ENCODE measurements around the gene ADAMTS2.

ADAMTS2 gene

DNA sequence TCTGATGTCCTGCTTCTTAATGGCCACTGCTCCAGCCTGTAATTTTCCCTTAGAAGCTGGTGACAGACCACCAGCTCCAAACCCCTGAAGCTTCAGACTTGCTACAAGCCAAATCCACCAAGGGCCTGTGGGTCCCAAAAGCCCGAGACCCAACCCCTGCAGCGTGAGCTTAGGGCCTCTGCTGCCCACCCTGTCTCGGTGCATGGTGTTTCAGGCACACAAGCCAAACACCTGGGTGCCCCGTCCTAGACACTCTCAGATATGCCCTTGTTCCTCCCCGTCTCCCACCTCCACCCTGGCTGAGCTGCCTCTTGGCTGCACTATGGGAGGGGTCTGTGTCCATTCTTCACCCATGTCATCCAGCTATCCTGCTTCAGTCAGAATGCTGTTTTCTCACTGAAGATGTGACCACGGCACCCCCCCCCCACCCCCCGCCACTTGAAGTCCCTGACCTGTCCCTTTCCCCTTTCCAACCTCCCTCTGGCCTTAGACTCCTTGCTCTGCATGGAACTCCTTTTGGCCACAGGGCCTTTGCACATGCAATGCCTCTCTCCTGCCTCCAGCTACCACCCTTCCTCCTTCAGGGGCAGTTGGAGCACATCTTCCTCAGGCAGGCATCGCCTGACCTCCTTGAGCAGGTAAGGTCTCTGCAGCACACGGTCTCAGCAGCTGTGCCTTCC lies 229.3 kb downstream of the ADAMTS2 start:
- no peak for DNase-seq
- H3K4me1 ChIP-seq (ENCODE audit: control insufficient read depth, low read depth, low read length), result no peaks in the 10 kb centered on the region
- no peak overlapping the region for H4K5ac ChIP-seq (ENCODE audit: low read length)
- no peaks in the 10 kb centered on the region for H3K27me3 ChIP-seq (ENCODE audit: insufficient read depth, low read length, poor library complexity)
- H3K4ac ChIP-seq (ENCODE audit: low read depth, low read length), result no peak overlapping the region
- no peaks in the 10 kb centered on the region for H3K36me3 ChIP-seq (ENCODE audit: control insufficient read depth, insufficient read depth, low read length)
- no peaks in the 10 kb centered on the region for H3K79me2 ChIP-seq (ENCODE audit: control insufficient read depth, insufficient read depth, low read length)
- no peak overlapping the region for H2BK15ac ChIP-seq (replicated peaks; ENCODE audit: low read depth)
- H3K18ac ChIP-seq (ENCODE audit: low read length), result no peak overlapping the region
- no peaks in the 10 kb centered on the region for H3K79me1 ChIP-seq (ENCODE audit: low read length)
- H3K27ac ChIP-seq (ENCODE audit: low read depth, low read length), result no peak overlapping the region
- H3K9ac ChIP-seq (ENCODE audit: low read length), result no peak overlapping the region
- H4K8ac ChIP-seq (ENCODE audit: low read depth, low read length), result no peak overlapping the region
- H3K4me3 ChIP-seq (ENCODE audit: low read length), result no peak overlapping the region
- WGBS (ENCODE audit: extremely low coverage, insufficient coverage, low lambda C conversion rate), result no CpG with 5 or more reads among the region's 9 CpGs
- no peak overlapping the region for H2BK120ac ChIP-seq (ENCODE audit: low read depth, low read length)
- H2AK5ac ChIP-seq (ENCODE audit: low read length), result no peak overlapping the region
- no peak overlapping the region for H3K23ac ChIP-seq (ENCODE audit: low read length)
- no peak overlapping the region for H3K56ac ChIP-seq (ENCODE audit: low read length)
- no peak overlapping the region for H2BK5ac ChIP-seq (ENCODE audit: low read length)
- H3K4me2 ChIP-seq (ENCODE audit: low read length), result no peak overlapping the region

DNA sequence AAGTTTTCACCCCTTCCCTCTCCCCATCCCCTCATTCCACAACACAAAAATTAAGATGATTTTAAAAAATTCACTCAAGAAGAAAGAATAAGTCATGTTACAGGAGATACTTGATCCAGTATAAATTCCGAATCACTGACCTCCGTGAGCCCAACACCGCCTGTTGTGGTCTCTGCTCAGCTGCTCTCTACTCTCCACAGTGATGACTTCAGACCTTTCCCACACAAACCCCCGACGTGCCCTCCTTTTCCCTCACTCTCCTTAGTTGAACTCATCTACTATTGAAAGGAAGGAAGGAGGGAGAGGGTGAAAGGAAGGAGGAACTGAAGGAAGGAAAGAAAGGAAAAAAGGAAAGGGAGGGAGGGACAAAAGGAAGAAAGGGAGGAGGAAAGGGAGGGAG lies 230.0 kb downstream of the ADAMTS2 start:
- Histone ChIP-seq H2BK5ac (ENCODE audit: low read length) (no peak overlapping the region), H3K79me1 (ENCODE audit: low read length) (no peaks in the 10 kb centered on the region), H2AK5ac (ENCODE audit: low read length) (no peak overlapping the region), H4K8ac (ENCODE audit: low read depth, low read length) (no peak overlapping the region), H2BK15ac (replicated peaks; ENCODE audit: low read depth) (no peak overlapping the region), H3K9ac (ENCODE audit: low read length) (no peak overlapping the region), H2BK120ac (ENCODE audit: low read depth, low read length) (no peak overlapping the region), H3K36me3 (ENCODE audit: control insufficient read depth, insufficient read depth, low read length) (no peaks in the 10 kb centered on the region), H3K79me2 (ENCODE audit: control insufficient read depth, insufficient read depth, low read length) (no peaks in the 10 kb centered on the region), H3K4ac (ENCODE audit: low read depth, low read length) (no peak overlapping the region), H3K27ac (ENCODE audit: low read depth, low read length) (no peak overlapping the region), H3K56ac (ENCODE audit: low read length) (no peak overlapping the region), H3K27me3 (ENCODE audit: insufficient read depth, low read length, poor library complexity) (no peaks in the 10 kb centered on the region), H3K4me1 (ENCODE audit: control insufficient read depth, low read depth, low read length) (no peaks in the 10 kb centered on the region), H4K5ac (ENCODE audit: low read length) (no peak overlapping the region), H3K4me3 (ENCODE audit: low read length) (no peak overlapping the region), H3K23ac (ENCODE audit: low read length) (no peak overlapping the region), H3K18ac (ENCODE audit: low read length) (no peak overlapping the region), H3K4me2 (ENCODE audit: low read length) (no peak overlapping the region)
- no peak for DNase-seq
- no CpG with 5 or more reads among the region's 5 CpGs for WGBS (ENCODE audit: extremely low coverage, insufficient coverage, low lambda C conversion rate)

DNA sequence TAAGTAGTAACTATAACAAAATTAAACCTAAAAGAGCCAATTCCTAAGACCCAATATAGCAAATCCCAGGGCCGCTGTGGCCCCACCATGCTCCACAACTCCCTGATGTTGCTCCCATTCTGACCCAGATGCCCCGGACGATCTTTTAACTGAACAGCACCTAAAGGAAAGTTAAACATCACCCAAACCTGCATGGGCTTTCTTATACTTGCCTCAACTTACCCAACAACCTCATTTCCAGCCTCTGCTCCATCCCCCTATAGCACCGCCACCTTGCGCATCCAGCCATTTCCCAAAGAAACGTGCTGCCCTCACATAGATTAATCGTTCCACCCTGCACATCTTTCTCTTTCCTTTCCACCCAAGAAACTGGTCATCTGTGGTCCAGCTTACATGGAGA lies 230.5 kb downstream of the ADAMTS2 start:
- no CpG with 5 or more reads among the region's 7 CpGs for WGBS (ENCODE audit: extremely low coverage, insufficient coverage, low lambda C conversion rate)
- H2BK15ac ChIP-seq (replicated peaks; ENCODE audit: low read depth), result no peak overlapping the region

DNA sequence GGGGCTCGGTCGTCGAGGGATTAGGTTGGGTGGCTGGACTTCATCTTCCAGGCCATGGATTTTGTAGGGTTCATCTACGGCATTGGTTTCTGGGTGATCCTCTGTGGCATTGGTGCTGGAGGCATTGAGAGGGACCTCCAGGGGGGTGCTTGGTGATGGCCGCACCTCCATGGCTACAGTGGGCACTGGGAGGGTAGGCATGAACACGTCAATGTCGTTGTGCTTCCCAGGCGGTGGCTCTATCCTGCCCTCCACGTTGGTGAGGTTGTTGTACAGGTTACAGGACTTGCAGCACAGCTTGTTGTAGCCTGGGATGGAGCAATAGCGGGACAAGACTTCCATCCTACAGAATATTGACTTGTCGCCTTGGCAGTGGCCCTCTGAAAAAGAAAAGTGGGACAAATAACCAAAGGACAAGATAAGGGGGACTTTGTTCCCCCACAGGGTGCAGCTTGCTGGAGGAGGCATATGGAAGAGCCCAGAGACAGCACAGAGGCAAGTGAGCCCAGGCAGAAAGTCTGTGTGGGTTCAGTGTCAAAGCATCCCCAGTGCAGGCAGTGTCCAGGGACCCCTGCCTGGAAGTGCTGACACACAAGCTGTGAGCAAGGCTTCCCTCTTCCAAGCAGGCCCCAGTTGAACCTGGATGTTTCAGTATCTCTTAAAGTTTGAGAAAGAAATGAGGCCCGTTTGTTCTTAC lies 231.2 kb downstream of the ADAMTS2 start:
- no CpG with 5 or more reads among the region's 12 CpGs for WGBS (ENCODE audit: extremely low coverage, insufficient coverage, low lambda C conversion rate)
- no peak overlapping the region for H3K4me3 ChIP-seq (ENCODE audit: low read length)

More for the DNA sequence above, 230.5 kb downstream of the ADAMTS2 start:
- no peak overlapping the region for H3K4me3 ChIP-seq (ENCODE audit: low read length)
- no peak for DNase-seq
- H2BK120ac ChIP-seq (ENCODE audit: low read depth, low read length), result no peak overlapping the region
- no peak overlapping the region for H3K4ac ChIP-seq (ENCODE audit: low read depth, low read length)
- H2AK5ac ChIP-seq (ENCODE audit: low read length), result no peak overlapping the region
- no peaks in the 10 kb centered on the region for H3K36me3 ChIP-seq (ENCODE audit: control insufficient read depth, insufficient read depth, low read length)
- H4K8ac ChIP-seq (ENCODE audit: low read depth, low read length), result no peak overlapping the region
- no peak overlapping the region for H2BK5ac ChIP-seq (ENCODE audit: low read length)
- H3K56ac ChIP-seq (ENCODE audit: low read length), result no peak overlapping the region
- H3K23ac ChIP-seq (ENCODE audit: low read length), result no peak overlapping the region
- H4K5ac ChIP-seq (ENCODE audit: low read length), result no peak overlapping the region
- no peak overlapping the region for H3K4me2 ChIP-seq (ENCODE audit: low read length)
- no peak overlapping the region for H3K9ac ChIP-seq (ENCODE audit: low read length)
- H3K27me3 ChIP-seq (ENCODE audit: insufficient read depth, low read length, poor library complexity), result no peaks in the 10 kb centered on the region
- H3K27ac ChIP-seq (ENCODE audit: low read depth, low read length), result no peak overlapping the region
- no peak overlapping the region for H3K18ac ChIP-seq (ENCODE audit: low read length)
- H3K4me1 ChIP-seq (ENCODE audit: control insufficient read depth, low read depth, low read length), result no peaks in the 10 kb centered on the region
- no peaks in the 10 kb centered on the region for H3K79me2 ChIP-seq (ENCODE audit: control insufficient read depth, insufficient read depth, low read length)
- H3K79me1 ChIP-seq (ENCODE audit: low read length), result no peaks in the 10 kb centered on the region

DNA sequence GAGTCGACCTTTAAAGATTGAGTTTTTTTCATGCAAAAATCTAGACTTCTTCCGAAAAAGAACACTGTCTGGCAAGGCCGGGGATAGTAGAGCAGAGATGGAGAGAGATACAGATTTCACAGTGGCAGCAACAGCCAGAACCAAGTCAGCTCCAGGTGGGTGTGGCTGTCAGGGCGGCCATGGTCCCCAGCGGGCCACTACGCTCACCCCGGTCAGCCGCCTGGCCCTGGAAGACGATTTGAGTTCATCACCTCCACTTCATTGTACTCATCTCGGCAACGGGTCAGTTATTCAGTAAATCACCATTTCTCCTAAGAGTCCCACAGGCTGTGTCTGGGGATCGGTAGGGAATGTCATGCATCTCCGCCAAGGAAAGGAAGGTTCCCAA lies 232.1 kb downstream of the ADAMTS2 start:
- Histone ChIP-seq H3K4me3 (ENCODE audit: low read length) (no peak overlapping the region), H2BK15ac (replicated peaks; ENCODE audit: low read depth) (no peak overlapping the region), H2AK5ac (ENCODE audit: low read length) (no peak overlapping the region), H2BK5ac (ENCODE audit: low read length) (no peak overlapping the region), H3K4me2 (ENCODE audit: low read length) (no peak overlapping the region), H3K36me3 (ENCODE audit: control insufficient read depth, insufficient read depth, low read length) (no peaks in the 10 kb centered on the region), H3K4ac (ENCODE audit: low read depth, low read length) (no peak overlapping the region), H3K56ac (ENCODE audit: low read length) (no peak overlapping the region), H3K18ac (ENCODE audit: low read length) (no peak overlapping the region), H2BK120ac (ENCODE audit: low read depth, low read length) (no peak overlapping the region), H4K8ac (ENCODE audit: low read depth, low read length) (no peak overlapping the region), H3K79me2 (ENCODE audit: control insufficient read depth, insufficient read depth, low read length) (no peaks in the 10 kb centered on the region), H3K4me1 (ENCODE audit: control insufficient read depth, low read depth, low read length) (no peaks in the 10 kb centered on the region), H3K27ac (ENCODE audit: low read depth, low read length) (no peak overlapping the region), H3K9ac (ENCODE audit: low read length) (no peak overlapping the region), H4K5ac (ENCODE audit: low read length) (no peak overlapping the region), H3K79me1 (ENCODE audit: low read length) (no peaks in the 10 kb centered on the region), H3K27me3 (ENCODE audit: insufficient read depth, low read length, poor library complexity) (no peaks in the 10 kb centered on the region), H3K23ac (ENCODE audit: low read length) (no peak overlapping the region)
- DNase-seq, result no peak
- no CpG with 5 or more reads among the region's 13 CpGs for WGBS (ENCODE audit: extremely low coverage, insufficient coverage, low lambda C conversion rate)

More for the DNA sequence above, 231.2 kb downstream of the ADAMTS2 start:
- H2BK5ac ChIP-seq (ENCODE audit: low read length), result no peak overlapping the region
- no peak overlapping the region for H2AK5ac ChIP-seq (ENCODE audit: low read length)
- H3K36me3 ChIP-seq (ENCODE audit: control insufficient read depth, insufficient read depth, low read length), result no peaks in the 10 kb centered on the region
- no peaks in the 10 kb centered on the region for H3K4me1 ChIP-seq (ENCODE audit: control insufficient read depth, low read depth, low read length)
- H3K56ac ChIP-seq (ENCODE audit: low read length), result no peak overlapping the region
- H2BK120ac ChIP-seq (ENCODE audit: low read depth, low read length), result no peak overlapping the region
- no peak for DNase-seq
- H3K4ac ChIP-seq (ENCODE audit: low read depth, low read length), result no peak overlapping the region
- H3K23ac ChIP-seq (ENCODE audit: low read length), result no peak overlapping the region
- no peak overlapping the region for H2BK15ac ChIP-seq (replicated peaks; ENCODE audit: low read depth)
- no peak overlapping the region for H3K18ac ChIP-seq (ENCODE audit: low read length)
- H3K79me2 ChIP-seq (ENCODE audit: control insufficient read depth, insufficient read depth, low read length), result no peaks in the 10 kb centered on the region
- no peak overlapping the region for H3K27ac ChIP-seq (ENCODE audit: low read depth, low read length)
- H3K79me1 ChIP-seq (ENCODE audit: low read length), result no peaks in the 10 kb centered on the region
- no peaks in the 10 kb centered on the region for H3K27me3 ChIP-seq (ENCODE audit: insufficient read depth, low read length, poor library complexity)
- H4K8ac ChIP-seq (ENCODE audit: low read depth, low read length), result no peak overlapping the region
- no peak overlapping the region for H4K5ac ChIP-seq (ENCODE audit: low read length)
- no peak overlapping the region for H3K9ac ChIP-seq (ENCODE audit: low read length)
- H3K4me2 ChIP-seq (ENCODE audit: low read length), result no peak overlapping the region
